Endothelial cell of umbilical vein (primary cell): ENCODE data around the gene LGALS3BP.

ENCODE experiments used
- POLR2AphosphoS5 ChIP-seq: IDR thresholded peaks from 2 replicates; pipeline ENCODE4 v1.6.1; 2012; ENCODE audit warnings: low read depth, mild to moderate bottlenecking, control low read depth, low read length, moderate library complexity; ENCODE audit not compliant: insufficient read depth
- TF ChIP-seq, protein P1 (sequence below), 2 donors: IDR thresholded peaks; 1 replicate in 1 of 2; 2 replicates in 1 of 2; pipeline ENCODE4 v1.5.1; 2011; ENCODE audit warnings: low read length in 2 of 2, mild to moderate bottlenecking in 2 of 2, moderate library complexity in 2 of 2, control low read depth in 1 of 2, inconsistent platforms in 1 of 2, low read depth in 1 of 2; ENCODE audit not compliant: insufficient read depth in 1 of 2; ENCODE audit errors: extremely low read depth in 1 of 2

DNA sequence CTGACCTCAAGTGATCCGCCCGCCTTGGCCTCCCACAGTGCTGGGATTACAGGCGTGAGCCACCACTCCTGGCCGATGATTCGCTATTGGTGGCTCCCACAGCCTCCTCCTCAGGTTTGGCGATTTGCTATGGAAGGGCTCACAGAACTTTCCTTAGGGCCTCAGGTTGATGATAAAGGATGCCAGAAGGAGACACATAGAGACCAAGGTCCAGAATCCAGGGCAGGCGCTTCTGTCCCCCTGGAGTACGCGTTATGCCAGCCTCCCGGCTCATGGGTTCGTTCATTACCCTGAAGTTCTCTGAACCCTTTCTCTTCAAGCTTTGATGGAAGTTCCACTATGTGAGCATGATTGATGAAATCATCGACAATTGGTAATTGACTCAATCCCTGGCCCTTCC is 19.9 kb downstream of the LGALS3BP start:
- TF ChIP-seq, protein P1, sequence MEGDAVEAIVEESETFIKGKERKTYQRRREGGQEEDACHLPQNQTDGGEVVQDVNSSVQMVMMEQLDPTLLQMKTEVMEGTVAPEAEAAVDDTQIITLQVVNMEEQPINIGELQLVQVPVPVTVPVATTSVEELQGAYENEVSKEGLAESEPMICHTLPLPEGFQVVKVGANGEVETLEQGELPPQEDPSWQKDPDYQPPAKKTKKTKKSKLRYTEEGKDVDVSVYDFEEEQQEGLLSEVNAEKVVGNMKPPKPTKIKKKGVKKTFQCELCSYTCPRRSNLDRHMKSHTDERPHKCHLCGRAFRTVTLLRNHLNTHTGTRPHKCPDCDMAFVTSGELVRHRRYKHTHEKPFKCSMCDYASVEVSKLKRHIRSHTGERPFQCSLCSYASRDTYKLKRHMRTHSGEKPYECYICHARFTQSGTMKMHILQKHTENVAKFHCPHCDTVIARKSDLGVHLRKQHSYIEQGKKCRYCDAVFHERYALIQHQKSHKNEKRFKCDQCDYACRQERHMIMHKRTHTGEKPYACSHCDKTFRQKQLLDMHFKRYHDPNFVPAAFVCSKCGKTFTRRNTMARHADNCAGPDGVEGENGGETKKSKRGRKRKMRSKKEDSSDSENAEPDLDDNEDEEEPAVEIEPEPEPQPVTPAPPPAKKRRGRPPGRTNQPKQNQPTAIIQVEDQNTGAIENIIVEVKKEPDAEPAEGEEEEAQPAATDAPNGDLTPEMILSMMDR (IDR thresholded peaks at IDR 0.05; ENCODE audit: extremely low read depth in 1 of 2, insufficient read depth in 1 of 2, low read depth in 1 of 2, low read length in 2 of 2) = no peak
- no peak for TF ChIP-seq POLR2AphosphoS5
